Transverse colon (tissue), 4 donors: ENCODE data around the gene FANCD2. TPM values are rescaled to one million over a fixed set of nuclear protein-coding genes. Genes with fewer than 3 reads are reported as not detected.

Source experiments
- DNase-seq: peaks from one replicate; pipeline ENCODE4 v3.0.0-alpha.2; 2019
- H3K27ac ChIP-seq, 4 donors: fragments of 200-600 bp; sonication (generic); 2 replicates each; pipeline ENCODE4 v1.5.1; 2016 to 2018; ENCODE audit warnings: inconsistent platforms in 4 of 4
- H3K27me3 ChIP-seq: fragments of 200-600 bp; sonication (generic); 2 replicates; pipeline ENCODE4 v1.5.1; 2017; ENCODE audit warnings: inconsistent platforms
- H3K36me3 ChIP-seq, 4 donors: fragments of 200-600 bp; sonication (generic); 2 replicates each; pipeline ENCODE4 v1.5.1; 2017 to 2019; ENCODE audit warnings: inconsistent platforms in 4 of 4
- H3K4me1 ChIP-seq, 4 donors: fragments of 200-600 bp; sonication (generic); 2 replicates each; pipeline ENCODE4 v1.5.1; 2017 to 2020; ENCODE audit warnings: inconsistent platforms in 4 of 4
- H3K4me3 ChIP-seq, 4 donors: fragments of 200-600 bp; sonication (generic); 1 replicate in 1 of 4; 2 replicates in 3 of 4; pipeline versions ENCODE4 v1.5.1 to v1.6.1; 2017 to 2019; ENCODE audit warnings: inconsistent platforms in 4 of 4
- H3K9me3 ChIP-seq, 2 donors: fragments of 200-600 bp; sonication (generic); 2 replicates each; pipeline ENCODE4 v1.5.1; 2017 to 2019; ENCODE audit warnings: inconsistent platforms in 2 of 2
- EP300 ChIP-seq: sonication (generic); formaldehyde crosslinking; IDR thresholded peaks from one replicate; pipeline ENCODE4 v1.6.1; 2017; ENCODE audit warnings: antibody characterized with exemption, low read depth
- POLR2A ChIP-seq: fragments of 450-650 bp; IDR thresholded peaks from one replicate; pipeline ENCODE4 v1.6.1; 2016; ENCODE audit warnings: antibody characterized with exemption, mild to moderate bottlenecking, moderate library complexity
- POLR2AphosphoS5 ChIP-seq, 3 donors: sonication (generic); formaldehyde crosslinking; IDR thresholded peaks; one replicate each; pipeline ENCODE4 v1.6.1; 2016; ENCODE audit warnings: antibody characterized with exemption in 3 of 3
- WGBS, 2 donors: methylation state at CpG; one replicate each; pipeline ENCODE4 v1.1.5; 2018; ENCODE audit warnings: low coverage in 1 of 2; 5-methylcytosine and 5-hydroxymethylcytosine counted together
- in situ Hi-C, 4 donors: fragments of 200-750 bp; cut with MboI; loops; one replicate each; pipeline versions ENCODE4 v1.15.0 to v1.15.1; 2017; ENCODE audit warnings: low sequenced_read_pairs in 3 of 4, low pct_ligation_motif_present in 1 of 4, low pct_unique_long_range_greater_than_20kb in 1 of 4
- intact Hi-C: fragments of 100-400 bp; cut with DNase I; formaldehyde crosslinking; loops from one replicate; pipeline ENCODE4 v1.15.1; 2023; ENCODE audit warnings: low total_unique reads
- total RNA-seq, 4 donors: library from RNA; depleted of rRNA; stranded (reverse); fragments of >200 nt; gene quantifications; one replicate each; pipeline ENCODE4 v1.1.0, GENCODE V29; 2016
- TF ChIP-seq, protein P1 (sequence below), 5 experiments: fragments of 200-600 bp in 3 of 5; fragments of 450-650 bp in 2 of 5; sonication (generic) in 3 of 5; IDR thresholded peaks; 1 replicate in 2 of 5; 2 replicates in 3 of 5; pipeline ENCODE4 v1.5.1; 2016 to 2017; ENCODE audit warnings: antibody characterized with exemption in 5 of 5, inconsistent platforms in 3 of 5, mild to moderate bottlenecking in 2 of 5, moderate library complexity in 1 of 5

FANCD2 gene
- total RNA-seq, 4 donors from 2014 or later, result 0.80 to 43.0 (median 4.9) TPM

DNA sequence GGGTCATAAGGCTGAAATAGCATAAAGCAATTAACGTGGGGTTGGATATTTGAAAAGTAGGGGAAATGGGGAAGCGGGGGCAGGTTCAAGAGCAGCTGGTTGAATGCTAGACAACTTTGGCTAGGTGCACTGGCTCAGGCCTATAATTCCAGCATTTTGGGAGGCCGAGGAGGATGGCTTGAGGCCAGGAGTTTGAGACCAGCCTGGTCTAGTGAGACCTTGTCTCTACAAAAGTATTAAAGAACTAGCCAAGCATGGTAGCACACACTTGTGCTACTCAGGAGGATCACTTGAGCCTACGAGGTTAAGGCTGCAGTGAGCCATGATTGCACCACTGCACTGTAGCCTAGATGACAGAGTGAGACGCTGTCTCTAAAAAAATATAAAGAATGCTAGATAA lies 6.9 kb upstream of the FANCD2 start:
- Histone ChIP-seq H3K27ac (no peak overlapping the region), H3K9me3 (no peaks in the 10 kb centered on the region), H3K36me3 (peaks cover 0 to 14% (median 6%) of the 10 kb centered on the region in 4 donors), H3K4me1 (peaks cover 5 to 29% (median 10%) of the 10 kb centered on the region in 4 donors), H3K27me3 (no peaks in the 10 kb centered on the region), H3K4me3 (no peak overlapping the region)
- no peak for DNase-seq
- in situ Hi-C loops, result no loop called here
- no peak for TF ChIP-seq POLR2A
- TF ChIP-seq POLR2AphosphoS5 (IDR thresholded peaks at IDR 0.05), result no peak
- TF ChIP-seq, protein P1, sequence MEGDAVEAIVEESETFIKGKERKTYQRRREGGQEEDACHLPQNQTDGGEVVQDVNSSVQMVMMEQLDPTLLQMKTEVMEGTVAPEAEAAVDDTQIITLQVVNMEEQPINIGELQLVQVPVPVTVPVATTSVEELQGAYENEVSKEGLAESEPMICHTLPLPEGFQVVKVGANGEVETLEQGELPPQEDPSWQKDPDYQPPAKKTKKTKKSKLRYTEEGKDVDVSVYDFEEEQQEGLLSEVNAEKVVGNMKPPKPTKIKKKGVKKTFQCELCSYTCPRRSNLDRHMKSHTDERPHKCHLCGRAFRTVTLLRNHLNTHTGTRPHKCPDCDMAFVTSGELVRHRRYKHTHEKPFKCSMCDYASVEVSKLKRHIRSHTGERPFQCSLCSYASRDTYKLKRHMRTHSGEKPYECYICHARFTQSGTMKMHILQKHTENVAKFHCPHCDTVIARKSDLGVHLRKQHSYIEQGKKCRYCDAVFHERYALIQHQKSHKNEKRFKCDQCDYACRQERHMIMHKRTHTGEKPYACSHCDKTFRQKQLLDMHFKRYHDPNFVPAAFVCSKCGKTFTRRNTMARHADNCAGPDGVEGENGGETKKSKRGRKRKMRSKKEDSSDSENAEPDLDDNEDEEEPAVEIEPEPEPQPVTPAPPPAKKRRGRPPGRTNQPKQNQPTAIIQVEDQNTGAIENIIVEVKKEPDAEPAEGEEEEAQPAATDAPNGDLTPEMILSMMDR (IDR thresholded peaks at IDR 0.05), result no peak
- TF ChIP-seq EP300, result no peak
- WGBS, 2 donors, result 85% methylated on average over 4 to 5 of the region's 5 CpGs
- intact Hi-C loops, result no loop called here

DNA sequence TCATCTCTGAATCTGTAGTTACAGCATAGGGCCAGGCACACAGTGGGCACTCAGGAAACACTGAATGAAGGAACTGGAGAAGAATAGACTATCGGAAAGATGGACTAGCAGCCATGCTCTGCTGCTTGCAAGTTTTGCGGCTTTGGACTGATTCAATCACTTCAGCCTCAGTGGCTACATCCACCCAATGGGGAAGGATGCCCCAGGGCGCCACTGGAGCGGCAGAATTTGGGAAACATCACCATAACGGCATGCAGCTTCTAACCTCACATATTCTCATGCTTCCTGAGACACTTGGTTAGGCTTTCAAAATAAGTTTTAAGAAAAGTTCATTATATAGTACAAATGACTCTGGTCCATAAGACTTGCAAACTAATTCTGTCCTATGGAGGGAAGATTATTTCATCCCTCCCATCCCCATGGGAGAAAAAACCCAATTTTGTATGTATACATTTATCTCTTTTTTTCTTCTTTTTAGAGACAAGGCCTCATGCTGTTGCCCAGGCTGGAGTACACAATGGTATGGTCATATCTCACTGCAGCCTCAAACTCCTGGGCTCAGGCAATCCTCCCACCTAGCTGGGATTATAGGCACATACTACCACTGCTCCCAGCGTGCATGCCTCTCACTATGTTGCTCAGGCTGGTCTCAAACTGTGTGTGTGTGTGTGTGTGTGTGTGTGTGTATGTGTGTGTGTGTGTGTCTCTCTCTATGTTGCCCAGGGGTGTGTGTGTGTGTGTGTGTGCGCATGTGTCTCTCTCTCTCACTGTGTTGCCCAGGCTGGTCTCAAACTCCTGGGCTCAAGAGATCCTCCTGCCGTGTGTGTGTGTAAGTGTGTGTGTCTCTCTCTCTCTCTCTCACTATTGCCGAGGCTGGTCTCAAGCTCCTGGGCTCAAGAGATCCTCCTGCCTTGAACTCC lies 4.1 kb upstream of the FANCD2 start:
- 95 to 97% methylated on average over 5 to 9 of the region's 9 CpGs for WGBS, 2 donors
- Histone ChIP-seq H3K4me1 (peaks cover 13 to 29% (median 15%) of the 10 kb centered on the region in 4 donors), H3K4me3 (no peak overlapping the region), H3K27me3 (no peaks in the 10 kb centered on the region), H3K36me3 (peaks cover 0 to 14% (median 6%) of the 10 kb centered on the region in 4 donors), H3K27ac (no peak overlapping the region), H3K9me3 (no peaks in the 10 kb centered on the region)
- in situ Hi-C loops (no loop called here), intact Hi-C loops (loop anchor here (10.0 kb wide), 1 partner anchor 77 kb away; no protein-coding TSS in a partner anchor)
- TF ChIP-seq, protein P1 (IDR thresholded peaks at IDR 0.05), result no peak
- no peak for TF ChIP-seq EP300
- no peak for TF ChIP-seq POLR2A
- no peak for TF ChIP-seq POLR2AphosphoS5 (IDR thresholded peaks at IDR 0.05)
- no peak for DNase-seq

DNA sequence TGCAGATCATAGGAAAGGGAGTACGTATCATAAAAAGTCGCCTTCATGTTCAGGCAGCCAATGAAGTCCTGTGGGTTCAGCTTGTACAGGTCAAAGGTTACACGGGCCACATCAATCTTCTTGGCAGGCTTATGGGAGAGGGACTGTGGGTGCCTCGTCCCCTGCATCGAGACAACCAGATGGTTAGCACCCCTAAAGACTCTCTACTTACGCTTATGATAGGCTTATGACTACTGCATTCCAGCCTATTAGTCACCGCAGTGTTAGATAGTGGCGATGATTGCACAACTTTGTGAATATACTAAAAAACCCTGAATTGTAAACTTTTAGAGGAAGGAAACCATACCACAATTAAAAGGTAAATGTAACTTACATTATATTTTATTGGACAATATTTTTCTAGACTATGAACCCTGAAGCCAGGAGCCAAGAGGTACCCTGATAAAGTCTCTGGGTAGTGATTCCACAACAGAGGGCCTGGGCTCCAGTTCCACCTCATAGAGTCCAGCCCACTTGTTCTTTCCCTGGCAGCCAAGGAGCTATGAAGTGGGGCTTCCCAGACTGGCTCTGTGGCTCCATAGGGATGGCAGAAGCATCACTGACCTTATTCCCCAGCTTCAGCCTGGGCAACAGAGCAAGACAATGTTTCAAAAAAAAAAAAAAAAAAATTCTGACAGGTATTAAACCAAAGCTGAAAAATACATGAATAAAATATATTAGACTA lies 2.5 kb upstream of the FANCD2 start:
- peaks cover 13 to 30% (median 17%) of the 10 kb centered on the region in 4 donors for H3K4me1 ChIP-seq
- no peak overlapping the region for H3K4me3 ChIP-seq
- no peak for DNase-seq
- TF ChIP-seq EP300, result no peak
- no peak for TF ChIP-seq POLR2A
- TF ChIP-seq POLR2AphosphoS5 (IDR thresholded peaks at IDR 0.05), result no peak
- TF ChIP-seq, protein P1 (IDR thresholded peaks at IDR 0.05), result no peak
- in situ Hi-C loops, result no loop called here
- H3K9me3 ChIP-seq, result no peaks in the 10 kb centered on the region
- peaks cover 0 to 14% (median 2%) of the 10 kb centered on the region in 4 donors for H3K36me3 ChIP-seq
- no peak overlapping the region for H3K27ac ChIP-seq
- WGBS, 2 donors, result 78 to 83% methylated on average over 6 to 8 of the region's 8 CpGs
- no peaks in the 10 kb centered on the region for H3K27me3 ChIP-seq
- intact Hi-C loops, result loop anchor here (10.0 kb wide), 1 partner anchor 79 kb away; no protein-coding TSS in a partner anchor
